Smooth muscle cell of trachea (primary cell): ENCODE results near the gene STXBP1. TPM values are rescaled to one million over a fixed set of nuclear protein-coding genes. Genes with fewer than 3 reads are reported as not detected.

Source experiments
- total RNA-seq: library from RNA; depleted of rRNA; stranded (reverse); fragments of >200 nt; gene quantifications from 2 replicates; pipeline ENCODE4 v1.2.1, GENCODE V29; 2014

STXBP1 gene
- 41.8 and 49.9 TPM in 2 replicates for total RNA-seq

GRCh38 chr9:127611899-127612790 lies at the start of gene STXBP1:
Gene STXBP1, plus strand, starts transcription at chr9:127612277. Its CDS starts 127 bp downstream, at chr9:127612404.

GRCh38 chr9:127706836-127707241 lies 94.8 kb downstream of the STXBP1 start, which contains the start of gene CFAP157:
Gene CFAP157, plus strand, starts transcription at chr9:127706988. Its CDS starts 44 bp downstream, at chr9:127707032.

GRCh38 chr9:127715470-127716337 lies 103.6 kb downstream of the STXBP1 start, which contains the start of the genes PTRH1 and TTC16:
Gene PTRH1, minus strand, starts transcription at chr9:127715663. Its CDS starts 24 bp downstream, at chr9:127715639.
Gene TTC16, plus strand, starts transcription at chr9:127716079. Its CDS starts 67 bp downstream, at chr9:127716146.

GRCh38 chr9:127734747-127735529 lies 122.9 kb downstream of the STXBP1 start, which contains the start of gene TOR2A:
Gene TOR2A, minus strand, starts transcription at chr9:127735294. Its CDS starts 24 bp downstream, at chr9:127735270.

Other genes with a start within 250 kb of the STXBP1 start
- gene SLC2A8, start 215.1 kb upstream of the STXBP1 start, total RNA-seq: 8.4 and 15.7 TPM in 2 replicates
- gene ZNF79, start 187.9 kb upstream of the STXBP1 start, total RNA-seq: 10.8 and 19.0 TPM in 2 replicates
- gene RPL12, start 160.9 kb upstream of the STXBP1 start, total RNA-seq: 952 and 1,458 TPM in 2 replicates
- 19.6 and 21.2 TPM in 2 replicates for gene LRSAM1, start 160.8 kb upstream of the STXBP1 start, total RNA-seq
- 0.17 TPM in 1 of 2 replicates, not detected in the other for gene CFAP157, start 94.7 kb downstream of the STXBP1 start, total RNA-seq
- 15.0 and 19.0 TPM in 2 replicates for gene PTRH1, start 103.4 kb downstream of the STXBP1 start, total RNA-seq
- 0.15 TPM in 1 of 2 replicates, not detected in the other for gene TTC16, start 103.8 kb downstream of the STXBP1 start, total RNA-seq
- 4.1 and 4.5 TPM in 2 replicates for gene TOR2A, start 123.0 kb downstream of the STXBP1 start, total RNA-seq
- 0.29 TPM in 1 of 2 replicates, not detected in the other for gene SH2D3C, start 166.4 kb downstream of the STXBP1 start, total RNA-seq
- 39.6 and 54.7 TPM in 2 replicates for gene CDK9, start 173.8 kb downstream of the STXBP1 start, total RNA-seq
- gene FPGS, start 190.6 kb downstream of the STXBP1 start, total RNA-seq: 66.2 and 75.0 TPM in 2 replicates
- gene ENG, start 242.4 kb downstream of the STXBP1 start, total RNA-seq: 36.8 and 37.1 TPM in 2 replicates